Lower lobe of right lung (tissue), 2 donors: ENCODE measurements around the gene GREM2. TPM values are rescaled to one million over a fixed set of nuclear protein-coding genes. Genes with fewer than 3 reads are reported as not detected.

Experiments used
- ATAC-seq, 2 donors: fragments of 200-7000 bp; cut with Tn5 transposase; one replicate each; pipeline ENCODE4 v1.9.1; 2020 to 2022; ENCODE audit warnings: mild to moderate bottlenecking in 2 of 2, moderate library complexity in 2 of 2
- DNase-seq: peaks from one replicate; pipeline ENCODE4 v3.0.0-alpha.2; 2020
- H3K27ac ChIP-seq: fragments of 200-600 bp; one replicate; pipeline ENCODE4 v1.8.0; 2022
- H3K27me3 ChIP-seq: fragments of 200-600 bp; one replicate; pipeline ENCODE4 v1.8.0; 2022; ENCODE audit warnings: low read depth
- H3K36me3 ChIP-seq: fragments of 200-600 bp; one replicate; pipeline ENCODE4 v1.8.0; 2022; ENCODE audit warnings: mild to moderate bottlenecking
- H3K4me1 ChIP-seq: fragments of 200-600 bp; one replicate; pipeline ENCODE4 v1.8.0; 2022
- H3K4me3 ChIP-seq: fragments of 200-600 bp; one replicate; pipeline ENCODE4 v1.8.0; 2022; ENCODE audit warnings: mild to moderate bottlenecking
- H3K9me3 ChIP-seq: fragments of 200-600 bp; one replicate; pipeline ENCODE4 v1.8.0; 2022
- CTCF ChIP-seq: fragments of 200-600 bp; IDR thresholded peaks from one replicate; pipeline ENCODE4 v1.8.0; 2022; ENCODE audit warnings: antibody characterized with exemption, mild to moderate bottlenecking
- intact Hi-C: fragments of 100-400 bp; cut with DNase I; formaldehyde crosslinking; loops from one replicate; pipeline ENCODE4 v1.11.0; 2022
- total RNA-seq: library from RNA; stranded (reverse); fragmentation: NEBNext Ultra II Directional; extraction: Animal tissue kit (Norgen Biotek cat#: 25700); gene quantifications from one replicate; pipeline ENCODE4 v1.2.1, GENCODE V29; 2021
- donor health status: DM: no; HTN: yes; CAD: no; lungs with severe emphysema.

The GREM2 gene
- total RNA-seq, 1 donor from 2014 or later = 0.74 TPM

GRCh38 chr1:240538776-240539430, 73.1 kb downstream of the GREM2 start:
- Histone ChIP-seq H3K36me3 (no peaks in the 10 kb centered on the region), H3K4me3 (no peak overlapping the region), H3K27me3 (no peaks in the 10 kb centered on the region), H3K9me3 (no peaks in the 10 kb centered on the region), H3K4me1 (no peaks in the 10 kb centered on the region), H3K27ac (no peak overlapping the region)
- intact Hi-C loops = no loop called here
- DNase-seq = no peak
- ATAC-seq = no peak
- TF ChIP-seq CTCF = no peak

- H3K27me3 ChIP-seq = no peaks in the 10 kb centered on the region
- no peak for DNase-seq
- no peaks in the 10 kb centered on the region for H3K4me1 ChIP-seq
- no peak overlapping the region for H3K4me3 ChIP-seq
- H3K9me3 ChIP-seq = no peaks in the 10 kb centered on the region
- no peak overlapping the region for H3K27ac ChIP-seq
- intact Hi-C loops = no loop called here
- ATAC-seq = no peak
- TF ChIP-seq CTCF = no peak
- no peaks in the 10 kb centered on the region for H3K36me3 ChIP-seq
These were observed 78.7 kb downstream of the GREM2 start for GRCh38 chr1:240533154-240533780.

- Histone ChIP-seq H3K9me3 (no peaks in the 10 kb centered on the region), H3K27ac (no peak overlapping the region), H3K27me3 (no peaks in the 10 kb centered on the region), H3K4me1 (no peaks in the 10 kb centered on the region), H3K4me3 (no peak overlapping the region), H3K36me3 (no peaks in the 10 kb centered on the region)
- DNase-seq (no peak), ATAC-seq (no peak)
- intact Hi-C loops = no loop called here
- no peak for TF ChIP-seq CTCF
These were observed 83.4 kb downstream of the GREM2 start for GRCh38 chr1:240528591-240528990.

GRCh38 chr1:240527086-240527485, 84.9 kb downstream of the GREM2 start:
- Histone ChIP-seq H3K9me3 (no peaks in the 10 kb centered on the region), H3K27ac (no peak overlapping the region), H3K27me3 (no peaks in the 10 kb centered on the region), H3K4me3 (no peak overlapping the region), H3K36me3 (no peaks in the 10 kb centered on the region), H3K4me1 (no peaks in the 10 kb centered on the region)
- intact Hi-C loops = no loop called here
- ATAC-seq (no peak), DNase-seq (no peak)
- no peak for TF ChIP-seq CTCF

- intact Hi-C loops = no loop called here
- H3K4me3 ChIP-seq = no peak overlapping the region
- H3K36me3 ChIP-seq = no peaks in the 10 kb centered on the region
- no peak for DNase-seq
- H3K27me3 ChIP-seq = no peaks in the 10 kb centered on the region
- no peaks in the 10 kb centered on the region for H3K9me3 ChIP-seq
- no peaks in the 10 kb centered on the region for H3K4me1 ChIP-seq
- no peak for TF ChIP-seq CTCF
- H3K27ac ChIP-seq = no peak overlapping the region
- ATAC-seq = no peak
These were observed 85.6 kb downstream of the GREM2 start for GRCh38 chr1:240526312-240526711.
